Dermis microvascular lymphatic vessel endothelial cell (primary cell): ENCODE results near the gene FRMPD4. TPM values are rescaled to one million over a fixed set of nuclear protein-coding genes. Genes with fewer than 3 reads are reported as not detected.
"Not testable (repeated sequence)": the region's sequence is repeated elsewhere in the genome, so short reads cannot be mapped to it uniquely, and the experiment has no call there.

ENCODE experiments used
- DNase-seq, 2 donors: peaks; one replicate each; pipeline versions ENCODE4 v3.0.0 to v3.0.0-alpha.2; 2010; ENCODE audit warnings: low read depth in 2 of 2
- total RNA-seq: library from RNA; depleted of rRNA; stranded (reverse); fragments of >200 nt; gene quantifications from 2 replicates; pipeline ENCODE4 v1.2.1, GENCODE V29; 2014

The FRMPD4 gene
- not detected in 2 replicates for total RNA-seq

GRCh38 chrX:12138361-12139313 is at the start of gene FRMPD4:
Gene FRMPD4 (plus strand): TSS chrX:12138473. CDS start chrX:12138972, 499 bp downstream.
- DNase-seq = no peak

GRCh38 chrX:12089740-12090139 is 48.5 kb upstream of the FRMPD4 start:
- no peak for DNase-seq

GRCh38 chrX:12113321-12113720 is 25.0 kb upstream of the FRMPD4 start:
- no peak for DNase-seq

GRCh38 chrX:12115377-12115776 is 22.9 kb upstream of the FRMPD4 start:
- peak in 1 of 2 donors; percentile 2 for DNase-seq

- DNase-seq = no peak
Observed at GRCh38 chrX:12118134-12118533, 20.1 kb upstream of the FRMPD4 start.

GRCh38 chrX:12128017-12128416 is 10.3 kb upstream of the FRMPD4 start:
- DNase-seq = no peak

- no peak for DNase-seq
Observed at GRCh38 chrX:12137951-12138360, 317 bp upstream of the FRMPD4 start.

GRCh38 chrX:12139934-12140611 is 1.8 kb downstream of the FRMPD4 start:
- DNase-seq = no peak

GRCh38 chrX:12141511-12141910 is 3.2 kb downstream of the FRMPD4 start:
- DNase-seq = no peak

GRCh38 chrX:12142661-12143060 is 4.4 kb downstream of the FRMPD4 start:
- DNase-seq = no peak

GRCh38 chrX:12145402-12145801 is 7.1 kb downstream of the FRMPD4 start:
- no peak for DNase-seq

- no peak for DNase-seq
Observed at GRCh38 chrX:12149670-12150407, 11.6 kb downstream of the FRMPD4 start.

GRCh38 chrX:12153317-12153716 is 15.0 kb downstream of the FRMPD4 start:
- DNase-seq = no peak

- peak; percentile 70 to 88 for DNase-seq
Observed at GRCh38 chrX:12153741-12154140, 15.5 kb downstream of the FRMPD4 start.

GRCh38 chrX:12159799-12160198 is 21.5 kb downstream of the FRMPD4 start:
- peak in 1 of 2 donors; percentile 5 for DNase-seq

GRCh38 chrX:12162420-12162819 is 24.1 kb downstream of the FRMPD4 start:
- DNase-seq = no peak

GRCh38 chrX:12164180-12164579 is 25.9 kb downstream of the FRMPD4 start:
- DNase-seq = not testable (repeated sequence)

- DNase-seq = no peak
Observed at GRCh38 chrX:12170755-12171154, 32.5 kb downstream of the FRMPD4 start.

- DNase-seq = no peak
Observed at GRCh38 chrX:12174358-12174757, 36.1 kb downstream of the FRMPD4 start.

- DNase-seq = no peak
Observed at GRCh38 chrX:12197030-12197429, 58.8 kb downstream of the FRMPD4 start.

GRCh38 chrX:12206413-12206812 is 68.1 kb downstream of the FRMPD4 start:
- no peak for DNase-seq
